WTC11 (cell line): ENCODE data around the gene NEURL1B. TPM values are rescaled to one million over a fixed set of nuclear protein-coding genes. Genes with fewer than 3 reads are reported as not detected.

ENCODE experiments used
- ATAC-seq: fragments of 200-7000 bp; cut with Tn5 transposase; 2 replicates; pipeline ENCODE4 v1.10.0; 2021; ENCODE audit warnings: mild to moderate bottlenecking, moderate library complexity
- Bru-seq: library from RNA; stranded (reverse); fragments of 400-500 nt; gene quantifications from one replicate; lab custom pipeline; 2021; lab: Mats Ljungman, UMichigan
- CTCF ChIA-PET: fragments of 300-600 bp; sonication (Branson Sonifier 250); formaldehyde crosslinking; loops from one replicate; lab custom pipeline; 2021; ENCODE audit warnings: antibody characterized with exemption; lab: Charles Lee
- POLR2A ChIA-PET: fragments of 350-600 bp; sonication (Branson Sonifier 250); formaldehyde crosslinking; loops from one replicate; lab custom pipeline; 2021; ENCODE audit warnings: antibody characterized with exemption; lab: Charles Lee
- DNase-seq: peaks from one replicate; pipeline ENCODE4 v3.0.0; 2021; ENCODE audit warnings: low spot score
- H3K27ac Mint-ChIP-seq: 2 replicates; pipeline ENCODE4 v1.8.0; 2021; ENCODE audit warnings: mixed read lengths
- H3K27me3 Mint-ChIP-seq: 2 replicates; pipeline ENCODE4 v1.8.0; 2021; ENCODE audit warnings: low read depth, mild to moderate bottlenecking, moderate library complexity, mixed read lengths
- H3K36me3 Mint-ChIP-seq: 2 replicates; pipeline ENCODE4 v1.8.0; 2021; ENCODE audit warnings: mixed read lengths
- H3K4me1 Mint-ChIP-seq: 2 replicates; pipeline ENCODE4 v1.8.0; 2022; ENCODE audit warnings: mixed read lengths
- H3K4me3 Mint-ChIP-seq: 2 replicates; pipeline ENCODE4 v1.8.0; 2021; ENCODE audit warnings: mild to moderate bottlenecking, moderate library complexity, mixed read lengths
- H3K9me3 Mint-ChIP-seq: 2 replicates; pipeline ENCODE4 v1.8.0; 2021; ENCODE audit warnings: mixed read lengths
- CREM ChIP-seq: sonication (generic); formaldehyde crosslinking; IDR thresholded peaks from 2 replicates; pipeline ENCODE4 v1.8.1; 2022; ENCODE audit warnings: mild to moderate bottlenecking, missing genetic modification reagents, moderate library complexity
- ELF4 ChIP-seq: sonication (generic); formaldehyde crosslinking; IDR thresholded peaks from 2 replicates; pipeline ENCODE4 v1.8.1; 2022; ENCODE audit warnings: low read depth, mild to moderate bottlenecking, moderate library complexity, missing genetic modification reagents
- ETV6 ChIP-seq: sonication (generic); formaldehyde crosslinking; IDR thresholded peaks from 2 replicates; pipeline ENCODE4 v1.8.1; 2022; ENCODE audit warnings: mild to moderate bottlenecking, missing genetic modification reagents
- FOXK1 ChIP-seq: sonication (generic); formaldehyde crosslinking; IDR thresholded peaks from 2 replicates; pipeline ENCODE4 v1.8.0; 2022; ENCODE audit warnings: mild to moderate bottlenecking, moderate library complexity, missing genetic modification reagents
- FOXP1 ChIP-seq: sonication (generic); formaldehyde crosslinking; IDR thresholded peaks from 2 replicates; pipeline ENCODE4 v1.8.0; 2022; ENCODE audit warnings: missing genetic modification reagents, mild to moderate bottlenecking, moderate library complexity, borderline replicate concordance
- GRHL2 ChIP-seq: fragments of 250-450 bp; sonication (Bioruptor Pico); IDR thresholded peaks from 2 replicates; pipeline ENCODE4 v1.8.0; 2022; ENCODE audit warnings: mild to moderate bottlenecking, moderate library complexity; ENCODE audit not compliant: insufficient replicate concordance, severe bottlenecking
- KAT7 ChIP-seq: sonication (generic); formaldehyde crosslinking; IDR thresholded peaks from 2 replicates; pipeline ENCODE4 v1.8.1; 2023; ENCODE audit warnings: missing genetic modification reagents, mild to moderate bottlenecking, borderline replicate concordance
- MYBL2 ChIP-seq: sonication (generic); formaldehyde crosslinking; IDR thresholded peaks from 2 replicates; pipeline ENCODE4 v1.8.1; 2023; ENCODE audit warnings: mild to moderate bottlenecking, moderate library complexity, missing genetic modification reagents
- NFATC4 ChIP-seq: fragments of 250-450 bp; sonication (Bioruptor Pico); IDR thresholded peaks from 2 replicates; pipeline ENCODE4 v1.9.0; 2021; ENCODE audit warnings: mild to moderate bottlenecking
- NR1H2 ChIP-seq: sonication (generic); formaldehyde crosslinking; IDR thresholded peaks from 2 replicates; pipeline ENCODE4 v1.9.0; 2021; ENCODE audit warnings: mild to moderate bottlenecking, moderate library complexity, missing genetic modification reagents
- SP1 ChIP-seq: sonication (generic); formaldehyde crosslinking; conservative IDR thresholded peaks from 2 replicates; pipeline ENCODE4 v1.8.1; 2022; ENCODE audit warnings: missing genetic modification reagents
- TP53 ChIP-seq: sonication (generic); formaldehyde crosslinking; IDR thresholded peaks from 2 replicates; pipeline ENCODE4 v1.8.1; 2023; ENCODE audit warnings: mild to moderate bottlenecking, missing genetic modification reagents
- ZNF121 ChIP-seq: sonication (generic); formaldehyde crosslinking; IDR thresholded peaks from 2 replicates; pipeline ENCODE4 v1.8.0; 2023; ENCODE audit warnings: missing genetic modification reagents
- ZNF219 ChIP-seq: sonication (generic); formaldehyde crosslinking; IDR thresholded peaks from 2 replicates; pipeline ENCODE4 v1.8.0; 2023; ENCODE audit warnings: missing genetic modification reagents, mild to moderate bottlenecking, borderline replicate concordance
- ZNF317 ChIP-seq: sonication (generic); formaldehyde crosslinking; IDR thresholded peaks from 2 replicates; pipeline ENCODE4 v1.8.1; 2023; ENCODE audit warnings: low read depth, mild to moderate bottlenecking, moderate library complexity, missing genetic modification reagents, borderline replicate concordance
- ZNF396 ChIP-seq: fragments of 250-450 bp; sonication (Bioruptor Pico); IDR thresholded peaks from 2 replicates; pipeline ENCODE4 v1.8.0; 2021; ENCODE audit warnings: mild to moderate bottlenecking, moderate library complexity, borderline replicate concordance
- ZNF423 ChIP-seq: fragments of 250-450 bp; sonication (Bioruptor Pico); IDR thresholded peaks from 2 replicates; pipeline ENCODE4 v2.1.2; 2022; ENCODE audit warnings: mild to moderate bottlenecking, moderate library complexity
- long read RNA-seq, 3 experiments: library from RNA in 1 of 3; library from capped mRNA in 1 of 3; library from polyadenylated mRNA in 1 of 3; unstranded in 2 of 3; stranded (forward) in 1 of 3; transcript quantifications; one replicate each; pipeline ENCODE4 v2.0.0, GENCODE V29; 2021
- total RNA-seq: library from RNA; stranded (reverse); gene quantifications from 3 replicates; pipeline ENCODE4 v1.2.3, GENCODE V29; 2021
- TF ChIP-seq, protein P1 (sequence below): sonication (generic); formaldehyde crosslinking; IDR thresholded peaks from 2 replicates; pipeline ENCODE4 v1.8.0; 2022; ENCODE audit warnings: mild to moderate bottlenecking, missing genetic modification reagents
- TF ChIP-seq, protein P2 (sequence below): sonication (generic); formaldehyde crosslinking; IDR thresholded peaks from 2 replicates; pipeline ENCODE4 v1.8.0; 2022; ENCODE audit warnings: mild to moderate bottlenecking, missing genetic modification reagents
- TF ChIP-seq, protein P3 (sequence below): fragments of 250-450 bp; sonication (Bioruptor Pico); IDR thresholded peaks from 2 replicates; pipeline ENCODE4 v1.9.0; 2021; ENCODE audit warnings: moderate library complexity, mild to moderate bottlenecking, inconsistent platforms, borderline replicate concordance
- TF ChIP-seq, protein P4 (sequence below): sonication (generic); formaldehyde crosslinking; IDR thresholded peaks from 2 replicates; pipeline ENCODE4 v1.8.0; 2022; ENCODE audit warnings: mild to moderate bottlenecking, missing genetic modification reagents
- TF ChIP-seq, protein P5 (sequence below): sonication (generic); formaldehyde crosslinking; IDR thresholded peaks from 2 replicates; pipeline ENCODE4 v1.8.1; 2023; ENCODE audit warnings: mild to moderate bottlenecking, missing genetic modification reagents
- TF ChIP-seq, protein P6 (sequence below): sonication (generic); formaldehyde crosslinking; IDR thresholded peaks from 2 replicates; pipeline ENCODE4 v1.8.1; 2023; ENCODE audit warnings: mild to moderate bottlenecking, missing genetic modification reagents, moderate library complexity
- TF ChIP-seq, protein P7 (sequence below): sonication (generic); formaldehyde crosslinking; IDR thresholded peaks from 2 replicates; pipeline ENCODE4 v1.8.1; 2022; ENCODE audit warnings: missing genetic modification reagents, borderline replicate concordance
- TF ChIP-seq, protein P8 (sequence below): sonication (generic); formaldehyde crosslinking; IDR thresholded peaks from 2 replicates; pipeline ENCODE4 v1.8.1; 2023; ENCODE audit warnings: mild to moderate bottlenecking, missing genetic modification reagents

NEURL1B gene, protein sequence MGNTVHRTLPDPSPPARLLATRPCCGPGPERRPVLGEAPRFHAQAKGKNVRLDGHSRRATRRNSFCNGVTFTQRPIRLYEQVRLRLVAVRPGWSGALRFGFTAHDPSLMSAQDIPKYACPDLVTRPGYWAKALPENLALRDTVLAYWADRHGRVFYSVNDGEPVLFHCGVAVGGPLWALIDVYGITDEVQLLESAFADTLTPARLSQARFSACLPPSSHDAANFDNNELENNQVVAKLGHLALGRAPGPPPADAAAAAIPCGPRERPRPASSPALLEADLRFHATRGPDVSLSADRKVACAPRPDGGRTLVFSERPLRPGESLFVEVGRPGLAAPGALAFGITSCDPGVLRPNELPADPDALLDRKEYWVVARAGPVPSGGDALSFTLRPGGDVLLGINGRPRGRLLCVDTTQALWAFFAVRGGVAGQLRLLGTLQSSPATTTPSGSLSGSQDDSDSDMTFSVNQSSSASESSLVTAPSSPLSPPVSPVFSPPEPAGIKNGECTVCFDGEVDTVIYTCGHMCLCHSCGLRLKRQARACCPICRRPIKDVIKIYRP
- 6.1 to 9.8 TPM (median 6.6 TPM) in 3 replicates for total RNA-seq
- Bru-seq, nascent RNA, result percentile 55 among the genes with signal in this experiment
- long read RNA-seq, experiment 1, full-length matches to known transcripts, result 2 of 7 reads
- long read RNA-seq, experiment 1, partial matches to known transcripts, result 0 of 7 reads
- long read RNA-seq, experiment 1, other reads (novel, unspliced or antisense), result 5 of 7 reads
- long read RNA-seq, experiment 2, partial matches to known transcripts, result 0 of 5 reads
- long read RNA-seq, experiment 2, other reads (novel, unspliced or antisense), result 5 of 5 reads
- long read RNA-seq, experiment 3, result 0 reads

DNA sequence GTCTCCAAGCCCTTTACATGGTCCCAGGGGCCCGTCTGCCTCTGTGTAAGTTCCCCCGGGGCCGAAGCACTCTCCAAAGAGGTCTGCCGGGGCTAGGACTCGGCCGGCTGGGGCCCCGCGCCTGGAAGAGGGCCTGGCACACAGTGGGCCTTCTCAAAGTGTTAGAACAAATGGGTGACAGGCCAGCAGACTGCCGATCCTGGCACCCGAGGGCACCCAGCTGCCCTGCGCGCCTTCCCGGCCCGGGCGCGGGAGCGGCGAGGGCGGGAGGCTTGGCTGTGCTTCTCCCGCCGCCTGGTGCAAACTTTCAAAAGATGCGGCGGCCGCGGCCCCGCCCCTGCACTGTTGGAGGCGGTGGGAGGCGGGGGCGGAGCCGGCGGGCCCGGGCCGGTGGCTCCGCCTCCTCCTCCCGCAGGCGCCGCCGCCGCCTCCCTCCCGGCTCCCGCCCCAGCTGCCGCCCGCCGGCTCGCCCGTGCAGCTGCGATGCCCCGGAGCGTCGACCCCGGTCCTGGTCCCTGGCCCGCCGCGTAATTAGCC, at the start of gene NEURL1B:
TSS of gene NEURL1B (plus strand) at position 442 of the 537 bp plus-strand sequence. CDS start 144 bp downstream, outside the sequence.
- Mint-ChIP-seq H3K27me3 (peaks cover 40% of the 10 kb centered on the region), H3K4me3 (peak within 1 kb of the TSS; percentile 66), H3K36me3 (no peaks in the 10 kb centered on the region), H3K9me3 (no peaks in the 10 kb centered on the region), H3K4me1 (peaks cover 64% of the 10 kb centered on the region), H3K27ac (no peak within 1 kb of the TSS)
- ChIA-PET POLR2A (no interaction called here), CTCF (interaction anchor here (0.9 to 1.9 kb wide), 5 partner anchors 12 to 189 kb away, joined by 3 to 7 read pairs (median 4); no protein-coding TSS in a partner anchor)
- peak; percentile 80 for DNase-seq
- peak; percentile 81 for ATAC-seq
- TF ChIP-seq ZNF219 (CRISPR knock-in tag), result no peak
- 0 out of 2 replicates have a peak, but pooled peaks have one; percentile 38 for TF ChIP-seq ETV6 (CRISPR knock-in tag)
- TF ChIP-seq ZNF396 (CRISPR knock-in tag), result no peak
- TF ChIP-seq, protein P1, sequence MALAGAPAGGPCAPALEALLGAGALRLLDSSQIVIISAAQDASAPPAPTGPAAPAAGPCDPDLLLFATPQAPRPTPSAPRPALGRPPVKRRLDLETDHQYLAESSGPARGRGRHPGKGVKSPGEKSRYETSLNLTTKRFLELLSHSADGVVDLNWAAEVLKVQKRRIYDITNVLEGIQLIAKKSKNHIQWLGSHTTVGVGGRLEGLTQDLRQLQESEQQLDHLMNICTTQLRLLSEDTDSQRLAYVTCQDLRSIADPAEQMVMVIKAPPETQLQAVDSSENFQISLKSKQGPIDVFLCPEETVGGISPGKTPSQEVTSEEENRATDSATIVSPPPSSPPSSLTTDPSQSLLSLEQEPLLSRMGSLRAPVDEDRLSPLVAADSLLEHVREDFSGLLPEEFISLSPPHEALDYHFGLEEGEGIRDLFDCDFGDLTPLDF (CRISPR knock-in tag), result no peak
- peak; percentile 46; the same call in 1 of the 2 replicates for TF ChIP-seq MYBL2 (CRISPR knock-in tag)
- no peak for TF ChIP-seq ZNF423 (CRISPR knock-in tag)
- TF ChIP-seq FOXK1 (CRISPR knock-in tag), result no peak
- TF ChIP-seq, protein P2, sequence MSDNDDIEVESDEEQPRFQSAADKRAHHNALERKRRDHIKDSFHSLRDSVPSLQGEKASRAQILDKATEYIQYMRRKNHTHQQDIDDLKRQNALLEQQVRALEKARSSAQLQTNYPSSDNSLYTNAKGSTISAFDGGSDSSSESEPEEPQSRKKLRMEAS (CRISPR knock-in tag), result no peak; the same call in 1 of the 2 replicates
- TF ChIP-seq ZNF121 (CRISPR knock-in tag), result no peak
- no peak for TF ChIP-seq NR1H2 (CRISPR knock-in tag)
- TF ChIP-seq, protein P3, sequence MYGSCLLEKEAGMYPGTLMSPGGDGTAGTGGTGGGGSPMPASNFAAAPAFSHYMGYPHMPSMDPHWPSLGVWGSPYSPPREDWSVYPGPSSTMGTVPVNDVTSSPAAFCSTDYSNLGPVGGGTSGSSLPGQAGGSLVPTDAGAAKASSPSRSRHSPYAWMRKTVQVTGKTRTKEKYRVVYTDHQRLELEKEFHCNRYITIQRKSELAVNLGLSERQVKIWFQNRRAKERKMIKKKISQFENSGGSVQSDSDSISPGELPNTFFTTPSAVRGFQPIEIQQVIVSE (CRISPR knock-in tag), result no peak
- no peak for TF ChIP-seq CREM (CRISPR knock-in tag)
- no peak for TF ChIP-seq NFATC4 (CRISPR knock-in tag)
- no peak for TF ChIP-seq KAT7 (CRISPR knock-in tag)
- TF ChIP-seq TP53 (CRISPR knock-in tag), result peak; percentile 6; the same call in 1 of the 2 replicates
- TF ChIP-seq SP1 (CRISPR knock-in tag), result 0 out of 2 replicates have a peak, but pooled peaks have one; percentile 59
- no peak for TF ChIP-seq FOXP1 (CRISPR knock-in tag)
- TF ChIP-seq ZNF317, result no peak
- TF ChIP-seq, protein P4, sequence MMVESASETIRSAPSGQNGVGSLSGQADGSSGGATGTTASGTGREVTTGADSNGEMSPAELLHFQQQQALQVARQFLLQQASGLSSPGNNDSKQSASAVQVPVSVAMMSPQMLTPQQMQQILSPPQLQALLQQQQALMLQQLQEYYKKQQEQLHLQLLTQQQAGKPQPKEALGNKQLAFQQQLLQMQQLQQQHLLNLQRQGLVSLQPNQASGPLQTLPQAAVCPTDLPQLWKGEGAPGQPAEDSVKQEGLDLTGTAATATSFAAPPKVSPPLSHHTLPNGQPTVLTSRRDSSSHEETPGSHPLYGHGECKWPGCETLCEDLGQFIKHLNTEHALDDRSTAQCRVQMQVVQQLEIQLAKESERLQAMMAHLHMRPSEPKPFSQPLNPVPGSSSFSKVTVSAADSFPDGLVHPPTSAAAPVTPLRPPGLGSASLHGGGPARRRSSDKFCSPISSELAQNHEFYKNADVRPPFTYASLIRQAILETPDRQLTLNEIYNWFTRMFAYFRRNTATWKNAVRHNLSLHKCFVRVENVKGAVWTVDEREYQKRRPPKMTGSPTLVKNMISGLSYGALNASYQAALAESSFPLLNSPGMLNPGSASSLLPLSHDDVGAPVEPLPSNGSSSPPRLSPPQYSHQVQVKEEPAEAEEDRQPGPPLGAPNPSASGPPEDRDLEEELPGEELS (CRISPR knock-in tag), result peak; percentile 27; the same call in 1 of the 2 replicates
- TF ChIP-seq, protein P5, sequence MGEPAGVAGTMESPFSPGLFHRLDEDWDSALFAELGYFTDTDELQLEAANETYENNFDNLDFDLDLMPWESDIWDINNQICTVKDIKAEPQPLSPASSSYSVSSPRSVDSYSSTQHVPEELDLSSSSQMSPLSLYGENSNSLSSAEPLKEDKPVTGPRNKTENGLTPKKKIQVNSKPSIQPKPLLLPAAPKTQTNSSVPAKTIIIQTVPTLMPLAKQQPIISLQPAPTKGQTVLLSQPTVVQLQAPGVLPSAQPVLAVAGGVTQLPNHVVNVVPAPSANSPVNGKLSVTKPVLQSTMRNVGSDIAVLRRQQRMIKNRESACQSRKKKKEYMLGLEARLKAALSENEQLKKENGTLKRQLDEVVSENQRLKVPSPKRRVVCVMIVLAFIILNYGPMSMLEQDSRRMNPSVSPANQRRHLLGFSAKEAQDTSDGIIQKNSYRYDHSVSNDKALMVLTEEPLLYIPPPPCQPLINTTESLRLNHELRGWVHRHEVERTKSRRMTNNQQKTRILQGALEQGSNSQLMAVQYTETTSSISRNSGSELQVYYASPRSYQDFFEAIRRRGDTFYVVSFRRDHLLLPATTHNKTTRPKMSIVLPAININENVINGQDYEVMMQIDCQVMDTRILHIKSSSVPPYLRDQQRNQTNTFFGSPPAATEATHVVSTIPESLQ (CRISPR knock-in tag), result no peak
- TF ChIP-seq ELF4 (CRISPR knock-in tag), result no peak
- TF ChIP-seq, protein P6, sequence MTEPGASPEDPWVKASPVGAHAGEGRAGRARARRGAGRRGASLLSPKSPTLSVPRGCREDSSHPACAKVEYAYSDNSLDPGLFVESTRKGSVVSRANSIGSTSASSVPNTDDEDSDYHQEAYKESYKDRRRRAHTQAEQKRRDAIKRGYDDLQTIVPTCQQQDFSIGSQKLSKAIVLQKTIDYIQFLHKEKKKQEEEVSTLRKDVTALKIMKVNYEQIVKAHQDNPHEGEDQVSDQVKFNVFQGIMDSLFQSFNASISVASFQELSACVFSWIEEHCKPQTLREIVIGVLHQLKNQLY (CRISPR knock-in tag), result no peak
- TF ChIP-seq, protein P7, sequence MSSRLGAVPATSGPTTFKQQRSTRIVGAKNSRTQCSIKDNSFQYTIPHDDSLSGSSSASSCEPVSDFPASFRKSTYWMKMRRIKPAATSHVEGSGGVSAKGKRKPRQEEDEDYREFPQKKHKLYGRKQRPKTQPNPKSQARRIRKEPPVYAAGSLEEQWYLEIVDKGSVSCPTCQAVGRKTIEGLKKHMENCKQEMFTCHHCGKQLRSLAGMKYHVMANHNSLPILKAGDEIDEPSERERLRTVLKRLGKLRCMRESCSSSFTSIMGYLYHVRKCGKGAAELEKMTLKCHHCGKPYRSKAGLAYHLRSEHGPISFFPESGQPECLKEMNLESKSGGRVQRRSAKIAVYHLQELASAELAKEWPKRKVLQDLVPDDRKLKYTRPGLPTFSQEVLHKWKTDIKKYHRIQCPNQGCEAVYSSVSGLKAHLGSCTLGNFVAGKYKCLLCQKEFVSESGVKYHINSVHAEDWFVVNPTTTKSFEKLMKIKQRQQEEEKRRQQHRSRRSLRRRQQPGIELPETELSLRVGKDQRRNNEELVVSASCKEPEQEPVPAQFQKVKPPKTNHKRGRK (CRISPR knock-in tag), result no peak
- no peak for TF ChIP-seq GRHL2 (CRISPR knock-in tag)
- TF ChIP-seq, protein P8, sequence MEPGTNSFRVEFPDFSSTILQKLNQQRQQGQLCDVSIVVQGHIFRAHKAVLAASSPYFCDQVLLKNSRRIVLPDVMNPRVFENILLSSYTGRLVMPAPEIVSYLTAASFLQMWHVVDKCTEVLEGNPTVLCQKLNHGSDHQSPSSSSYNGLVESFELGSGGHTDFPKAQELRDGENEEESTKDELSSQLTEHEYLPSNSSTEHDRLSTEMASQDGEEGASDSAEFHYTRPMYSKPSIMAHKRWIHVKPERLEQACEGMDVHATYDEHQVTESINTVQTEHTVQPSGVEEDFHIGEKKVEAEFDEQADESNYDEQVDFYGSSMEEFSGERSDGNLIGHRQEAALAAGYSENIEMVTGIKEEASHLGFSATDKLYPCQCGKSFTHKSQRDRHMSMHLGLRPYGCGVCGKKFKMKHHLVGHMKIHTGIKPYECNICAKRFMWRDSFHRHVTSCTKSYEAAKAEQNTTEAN (CRISPR knock-in tag), result no peak
